GM20000 (cell line): ENCODE results near the gene ASPN.
A peak's percentile ranks its signal among the peaks of the same experiment; 100 is the strongest.

Source experiments
- DNase-seq: peaks from one replicate; pipeline ENCODE4 v3.0.0; 2012; ENCODE audit warnings: low spot score
- CTCF ChIP-seq: IDR thresholded peaks from 2 replicates; pipeline ENCODE4 v1.5.1; 2012; ENCODE audit warnings: mild to moderate bottlenecking, control low read depth; ENCODE audit errors: extremely low read depth, missing control alignments

The ASPN gene

GRCh38 chr9:92446536-92446935, 35.8 kb downstream of the ASPN start:
- TF ChIP-seq CTCF, result no peak
- no peak for DNase-seq

DNA sequence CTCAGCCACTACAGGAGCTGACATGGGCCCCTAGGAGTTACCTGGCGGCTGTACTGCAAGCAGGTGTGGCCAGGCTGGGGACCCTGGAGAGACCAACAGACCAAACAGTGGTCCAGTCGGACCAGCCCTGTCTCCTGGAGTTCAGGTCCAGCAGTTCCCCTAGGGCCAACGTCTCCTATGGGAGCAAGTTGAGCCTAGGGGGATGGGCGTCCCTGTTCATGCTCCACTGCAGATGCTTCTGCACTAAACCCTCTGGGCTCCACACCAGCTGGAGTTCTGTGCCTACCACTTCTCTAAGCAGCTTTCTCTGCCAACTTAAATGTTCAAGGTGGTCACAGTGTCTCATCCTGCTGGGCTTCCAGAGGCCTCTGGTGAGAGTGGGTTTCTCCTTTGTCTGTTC, 37.5 kb downstream of the ASPN start:
- DNase-seq, result no peak
- TF ChIP-seq CTCF, result no peak

GRCh38 chr9:92440751-92441046, 41.6 kb downstream of the ASPN start:
- peak; percentile 14 for DNase-seq
- no peak for TF ChIP-seq CTCF

DNA sequence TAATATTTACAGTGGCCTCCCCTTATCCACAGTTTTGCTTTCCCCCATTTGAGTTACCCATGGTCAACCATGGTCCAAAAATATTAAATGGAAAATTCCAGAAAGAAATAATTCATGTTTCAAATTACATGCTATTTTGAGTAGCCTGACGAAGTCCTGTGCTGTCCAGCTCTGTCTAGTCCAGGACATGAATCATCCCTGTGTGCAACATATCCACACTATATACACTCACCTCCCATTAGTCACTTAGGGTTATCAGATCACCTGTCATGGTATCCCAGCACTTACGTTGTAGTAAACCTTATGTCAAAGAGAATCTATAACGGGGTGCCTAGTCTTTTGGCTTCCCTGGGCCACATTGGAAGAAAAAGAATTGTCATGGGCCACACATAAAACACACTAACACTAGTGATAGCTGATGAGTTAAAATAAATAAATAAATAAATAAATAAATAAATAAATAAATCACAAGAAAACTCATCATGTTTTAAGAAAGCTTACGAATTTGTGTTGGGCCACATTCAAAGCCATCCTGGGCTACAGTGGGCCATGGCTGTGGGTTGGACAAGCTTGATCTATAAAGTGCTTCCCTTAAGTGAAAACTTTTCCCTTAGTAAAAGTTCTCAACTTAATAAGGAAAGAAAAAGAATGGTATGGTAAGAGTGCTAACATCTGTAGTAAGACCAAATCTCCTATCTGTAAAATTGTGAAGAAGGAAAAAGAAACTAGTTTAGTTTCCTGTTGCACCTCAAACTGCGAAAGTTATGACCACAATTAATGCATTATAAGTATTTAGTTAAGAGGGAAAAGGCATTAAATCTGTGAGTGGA, 42.2 kb downstream of the ASPN start:
- TF ChIP-seq CTCF, result no peak
- DNase-seq, result no peak

DNA sequence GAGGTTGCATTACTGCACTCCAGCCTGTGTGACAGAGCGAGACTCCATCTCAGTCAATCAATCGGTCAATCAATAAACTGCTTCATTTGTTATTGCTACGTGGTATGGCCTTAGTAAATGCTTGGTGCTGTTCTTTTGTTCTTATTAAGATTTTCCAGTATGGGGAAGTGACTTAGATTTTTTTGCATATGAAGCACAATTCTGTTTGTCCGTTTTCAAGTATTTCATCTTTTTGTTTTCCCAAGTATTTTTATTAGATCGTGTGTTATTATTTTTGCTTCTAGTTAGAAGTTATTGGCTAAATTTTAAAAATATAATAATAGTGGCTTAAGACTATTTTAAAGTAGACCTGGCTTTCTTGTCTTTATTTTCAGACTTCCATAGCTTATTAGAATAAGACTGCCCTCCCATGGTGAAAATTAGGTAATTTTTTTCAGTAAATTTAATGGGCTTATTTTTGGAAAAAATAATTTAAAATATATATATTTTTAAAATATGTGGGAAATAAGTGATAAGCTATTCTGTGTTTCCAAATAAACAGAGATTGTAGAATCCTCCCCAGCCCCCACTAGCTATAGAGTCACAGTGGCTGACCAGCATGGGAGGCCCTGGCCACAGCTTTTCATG, 43.3 kb downstream of the ASPN start:
- DNase-seq, result no peak

GRCh38 chr9:92435263-92435662, 47.0 kb downstream of the ASPN start:
- no peak for DNase-seq
- TF ChIP-seq CTCF, result no peak

More for the DNA sequence above, 43.3 kb downstream of the ASPN start:
- no peak for TF ChIP-seq CTCF

- no peak for DNase-seq
- no peak for TF ChIP-seq CTCF
Observed at GRCh38 chr9:92432972-92433548, 49.2 kb downstream of the ASPN start.
